WTC11 (cell line): ENCODE measurements around the gene TNFRSF11A. TPM values are rescaled to one million over a fixed set of nuclear protein-coding genes. Genes with fewer than 3 reads are reported as not detected.

ENCODE experiments used
- ATAC-seq: fragments of 200-7000 bp; cut with Tn5 transposase; 2 replicates; pipeline ENCODE4 v1.10.0; 2021; ENCODE audit warnings: mild to moderate bottlenecking, moderate library complexity
- CTCF ChIA-PET: fragments of 300-600 bp; sonication (Branson Sonifier 250); formaldehyde crosslinking; loops from one replicate; lab custom pipeline; 2021; ENCODE audit warnings: antibody characterized with exemption; lab: Charles Lee
- POLR2A ChIA-PET: fragments of 350-600 bp; sonication (Branson Sonifier 250); formaldehyde crosslinking; loops from one replicate; lab custom pipeline; 2021; ENCODE audit warnings: antibody characterized with exemption; lab: Charles Lee
- DNase-seq: peaks from one replicate; pipeline ENCODE4 v3.0.0; 2021; ENCODE audit warnings: low spot score
- H3K27ac Mint-ChIP-seq: 2 replicates; pipeline ENCODE4 v1.8.0; 2021; ENCODE audit warnings: mixed read lengths
- H3K27me3 Mint-ChIP-seq: 2 replicates; pipeline ENCODE4 v1.8.0; 2021; ENCODE audit warnings: low read depth, mild to moderate bottlenecking, moderate library complexity, mixed read lengths
- H3K36me3 Mint-ChIP-seq: 2 replicates; pipeline ENCODE4 v1.8.0; 2021; ENCODE audit warnings: mixed read lengths
- H3K4me1 Mint-ChIP-seq: 2 replicates; pipeline ENCODE4 v1.8.0; 2022; ENCODE audit warnings: mixed read lengths
- H3K4me3 Mint-ChIP-seq: 2 replicates; pipeline ENCODE4 v1.8.0; 2021; ENCODE audit warnings: mild to moderate bottlenecking, moderate library complexity, mixed read lengths
- H3K9me3 Mint-ChIP-seq: 2 replicates; pipeline ENCODE4 v1.8.0; 2021; ENCODE audit warnings: mixed read lengths
- CBFB ChIP-seq: sonication (generic); formaldehyde crosslinking; IDR thresholded peaks from 2 replicates; pipeline ENCODE4 v1.8.1; 2022; ENCODE audit warnings: mild to moderate bottlenecking, low read depth, missing genetic modification reagents
- CTCF ChIP-seq: fragments of 200-600 bp; IDR thresholded peaks from 2 replicates; pipeline ENCODE4 v1.8.0; 2022; ENCODE audit warnings: antibody characterized with exemption
- E2F1 ChIP-seq: sonication (generic); formaldehyde crosslinking; IDR thresholded peaks from 2 replicates; pipeline ENCODE4 v1.8.0; 2022; ENCODE audit warnings: mild to moderate bottlenecking, missing genetic modification reagents
- E2F5 ChIP-seq: sonication (generic); formaldehyde crosslinking; IDR thresholded peaks from 2 replicates; pipeline ENCODE4 v1.8.1; 2022; ENCODE audit warnings: mild to moderate bottlenecking, moderate library complexity, missing genetic modification reagents
- FOXP1 ChIP-seq: sonication (generic); formaldehyde crosslinking; IDR thresholded peaks from 2 replicates; pipeline ENCODE4 v1.8.0; 2022; ENCODE audit warnings: missing genetic modification reagents, mild to moderate bottlenecking, moderate library complexity, borderline replicate concordance
- NFATC4 ChIP-seq: fragments of 250-450 bp; sonication (Bioruptor Pico); IDR thresholded peaks from 2 replicates; pipeline ENCODE4 v1.9.0; 2021; ENCODE audit warnings: mild to moderate bottlenecking
- NR1H2 ChIP-seq: sonication (generic); formaldehyde crosslinking; IDR thresholded peaks from 2 replicates; pipeline ENCODE4 v1.9.0; 2021; ENCODE audit warnings: mild to moderate bottlenecking, moderate library complexity, missing genetic modification reagents
- TCF7 ChIP-seq: sonication (generic); formaldehyde crosslinking; IDR thresholded peaks from 2 replicates; pipeline ENCODE4 v1.8.0; 2022; ENCODE audit warnings: mild to moderate bottlenecking, low read depth, missing genetic modification reagents, moderate library complexity
- TEAD1 ChIP-seq: sonication (generic); formaldehyde crosslinking; IDR thresholded peaks from 2 replicates; pipeline ENCODE4 v1.8.0; 2022; ENCODE audit warnings: mild to moderate bottlenecking, missing genetic modification reagents
- ZBTB21 ChIP-seq: sonication (generic); formaldehyde crosslinking; IDR thresholded peaks from 2 replicates; pipeline ENCODE4 v1.8.1; 2023; ENCODE audit warnings: mild to moderate bottlenecking, missing genetic modification reagents, borderline replicate concordance
- ZNF512 ChIP-seq: sonication (generic); formaldehyde crosslinking; IDR thresholded peaks from 2 replicates; pipeline ENCODE4 v1.8.1; 2022; ENCODE audit warnings: missing genetic modification reagents, borderline replicate concordance
- total RNA-seq: library from RNA; stranded (reverse); gene quantifications from 3 replicates; pipeline ENCODE4 v1.2.3, GENCODE V29; 2021
- TF ChIP-seq, protein P1 (sequence below): sonication (generic); formaldehyde crosslinking; IDR thresholded peaks from 2 replicates; pipeline ENCODE4 v1.8.0; 2022; ENCODE audit warnings: mild to moderate bottlenecking, missing genetic modification reagents
- TF ChIP-seq, protein P2 (sequence below): sonication (generic); formaldehyde crosslinking; IDR thresholded peaks from 2 replicates; pipeline ENCODE4 v1.8.0; 2022; ENCODE audit warnings: missing genetic modification reagents
- TF ChIP-seq, protein P3 (sequence below): sonication (generic); formaldehyde crosslinking; IDR thresholded peaks from 2 replicates; pipeline ENCODE4 v1.8.1; 2023; ENCODE audit warnings: mild to moderate bottlenecking, missing genetic modification reagents, moderate library complexity
- TF ChIP-seq, protein P4 (sequence below): fragments of 250-450 bp; sonication (Bioruptor Pico); IDR thresholded peaks from 2 replicates; pipeline ENCODE4 v1.9.0; 2021; ENCODE audit warnings: moderate library complexity, mild to moderate bottlenecking, inconsistent platforms, borderline replicate concordance

The TNFRSF11A gene
- total RNA-seq, 1 experiment from 2014 or later: 4.9 TPM

- Mint-ChIP-seq H3K36me3 (no peaks in the 10 kb centered on the region), H3K4me3 (no peak overlapping the region)
- CTCF ChIA-PET: no interaction called here
Observed at GRCh38 chr18:62343316-62343715, 18.2 kb downstream of the TNFRSF11A start.

DNA sequence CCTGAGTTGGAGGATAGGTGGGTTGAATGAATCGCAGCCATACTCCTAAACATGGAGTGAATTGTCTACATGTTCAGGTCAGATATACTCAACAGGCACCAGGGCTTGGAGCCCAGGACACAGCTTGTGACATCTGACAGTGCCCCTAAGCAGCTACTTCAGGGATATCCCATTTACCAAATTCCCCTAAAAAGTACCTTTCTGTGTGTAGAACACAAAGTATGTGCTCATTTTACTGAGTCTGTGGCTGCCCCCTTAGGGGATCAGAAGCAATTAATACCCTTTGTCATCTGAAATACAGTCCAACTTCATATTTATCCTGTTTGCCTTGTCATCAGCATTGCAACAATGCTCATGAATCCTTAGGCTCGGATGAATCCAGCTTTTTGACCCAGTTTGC is 20.8 kb downstream of the TNFRSF11A start:
- ChIA-PET CTCF (no interaction called here), POLR2A (interaction anchor here (0.5 kb wide), 1 partner anchor 12 kb away, joined by 3 read pairs; no protein-coding TSS in a partner anchor)
- Mint-ChIP-seq H3K27me3 (no peaks in the 10 kb centered on the region), H3K4me1 (peaks cover 39% of the 10 kb centered on the region), H3K4me3 (no peak overlapping the region), H3K9me3 (no peaks in the 10 kb centered on the region), H3K36me3 (no peaks in the 10 kb centered on the region), H3K27ac (no peak overlapping the region)
- no peak for ATAC-seq
- no peak for DNase-seq
- TF ChIP-seq, protein P1, sequence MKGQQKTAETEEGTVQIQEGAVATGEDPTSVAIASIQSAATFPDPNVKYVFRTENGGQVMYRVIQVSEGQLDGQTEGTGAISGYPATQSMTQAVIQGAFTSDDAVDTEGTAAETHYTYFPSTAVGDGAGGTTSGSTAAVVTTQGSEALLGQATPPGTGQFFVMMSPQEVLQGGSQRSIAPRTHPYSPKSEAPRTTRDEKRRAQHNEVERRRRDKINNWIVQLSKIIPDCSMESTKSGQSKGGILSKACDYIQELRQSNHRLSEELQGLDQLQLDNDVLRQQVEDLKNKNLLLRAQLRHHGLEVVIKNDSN: no peak
- TF ChIP-seq, protein P2, sequence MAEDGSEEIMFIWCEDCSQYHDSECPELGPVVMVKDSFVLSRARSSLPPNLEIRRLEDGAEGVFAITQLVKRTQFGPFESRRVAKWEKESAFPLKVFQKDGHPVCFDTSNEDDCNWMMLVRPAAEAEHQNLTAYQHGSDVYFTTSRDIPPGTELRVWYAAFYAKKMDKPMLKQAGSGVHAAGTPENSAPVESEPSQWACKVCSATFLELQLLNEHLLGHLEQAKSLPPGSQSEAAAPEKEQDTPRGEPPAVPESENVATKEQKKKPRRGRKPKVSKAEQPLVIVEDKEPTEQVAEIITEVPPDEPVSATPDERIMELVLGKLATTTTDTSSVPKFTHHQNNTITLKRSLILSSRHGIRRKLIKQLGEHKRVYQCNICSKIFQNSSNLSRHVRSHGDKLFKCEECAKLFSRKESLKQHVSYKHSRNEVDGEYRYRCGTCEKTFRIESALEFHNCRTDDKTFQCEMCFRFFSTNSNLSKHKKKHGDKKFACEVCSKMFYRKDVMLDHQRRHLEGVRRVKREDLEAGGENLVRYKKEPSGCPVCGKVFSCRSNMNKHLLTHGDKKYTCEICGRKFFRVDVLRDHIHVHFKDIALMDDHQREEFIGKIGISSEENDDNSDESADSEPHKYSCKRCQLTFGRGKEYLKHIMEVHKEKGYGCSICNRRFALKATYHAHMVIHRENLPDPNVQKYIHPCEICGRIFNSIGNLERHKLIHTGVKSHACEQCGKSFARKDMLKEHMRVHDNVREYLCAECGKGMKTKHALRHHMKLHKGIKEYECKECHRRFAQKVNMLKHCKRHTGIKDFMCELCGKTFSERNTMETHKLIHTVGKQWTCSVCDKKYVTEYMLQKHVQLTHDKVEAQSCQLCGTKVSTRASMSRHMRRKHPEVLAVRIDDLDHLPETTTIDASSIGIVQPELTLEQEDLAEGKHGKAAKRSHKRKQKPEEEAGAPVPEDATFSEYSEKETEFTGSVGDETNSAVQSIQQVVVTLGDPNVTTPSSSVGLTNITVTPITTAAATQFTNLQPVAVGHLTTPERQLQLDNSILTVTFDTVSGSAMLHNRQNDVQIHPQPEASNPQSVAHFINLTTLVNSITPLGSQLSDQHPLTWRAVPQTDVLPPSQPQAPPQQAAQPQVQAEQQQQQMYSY: no peak
- TF ChIP-seq E2F1 (CRISPR knock-in tag): no peak

More at GRCh38 chr18:62343316-62343715, 18.2 kb downstream of the TNFRSF11A start:
- no peak for DNase-seq
- TF ChIP-seq, protein P3, sequence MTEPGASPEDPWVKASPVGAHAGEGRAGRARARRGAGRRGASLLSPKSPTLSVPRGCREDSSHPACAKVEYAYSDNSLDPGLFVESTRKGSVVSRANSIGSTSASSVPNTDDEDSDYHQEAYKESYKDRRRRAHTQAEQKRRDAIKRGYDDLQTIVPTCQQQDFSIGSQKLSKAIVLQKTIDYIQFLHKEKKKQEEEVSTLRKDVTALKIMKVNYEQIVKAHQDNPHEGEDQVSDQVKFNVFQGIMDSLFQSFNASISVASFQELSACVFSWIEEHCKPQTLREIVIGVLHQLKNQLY (CRISPR knock-in tag): no peak
- TF ChIP-seq, protein P4, sequence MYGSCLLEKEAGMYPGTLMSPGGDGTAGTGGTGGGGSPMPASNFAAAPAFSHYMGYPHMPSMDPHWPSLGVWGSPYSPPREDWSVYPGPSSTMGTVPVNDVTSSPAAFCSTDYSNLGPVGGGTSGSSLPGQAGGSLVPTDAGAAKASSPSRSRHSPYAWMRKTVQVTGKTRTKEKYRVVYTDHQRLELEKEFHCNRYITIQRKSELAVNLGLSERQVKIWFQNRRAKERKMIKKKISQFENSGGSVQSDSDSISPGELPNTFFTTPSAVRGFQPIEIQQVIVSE (CRISPR knock-in tag): no peak
- no peak for TF ChIP-seq TCF7 (CRISPR knock-in tag)
- no peak for TF ChIP-seq FOXP1 (CRISPR knock-in tag)
- no peak for TF ChIP-seq TEAD1 (CRISPR knock-in tag)
- TF ChIP-seq CBFB: no peak
- no peak for TF ChIP-seq ZNF512 (CRISPR knock-in tag)
- TF ChIP-seq E2F1 (CRISPR knock-in tag): no peak
- TF ChIP-seq CTCF: no peak
- no peak for TF ChIP-seq NR1H2 (CRISPR knock-in tag)
- no peak for TF ChIP-seq NFATC4 (CRISPR knock-in tag)
- no peak for TF ChIP-seq E2F5 (CRISPR knock-in tag)
- no peak for TF ChIP-seq ZBTB21 (CRISPR knock-in tag)
- Mint-ChIP-seq H3K27me3 (no peaks in the 10 kb centered on the region; the same call in 1 of the 2 replicates), H3K27ac (no peak overlapping the region), H3K4me1 (peaks cover 52% of the 10 kb centered on the region), H3K9me3 (no peaks in the 10 kb centered on the region)
- ATAC-seq: no peak
- POLR2A ChIA-PET: no interaction called here
